Measurements from ENCODE around the gene YARS1.
A peak's percentile ranks its signal among the peaks of the same experiment; 100 is the strongest.

The YARS1 gene

DNA sequence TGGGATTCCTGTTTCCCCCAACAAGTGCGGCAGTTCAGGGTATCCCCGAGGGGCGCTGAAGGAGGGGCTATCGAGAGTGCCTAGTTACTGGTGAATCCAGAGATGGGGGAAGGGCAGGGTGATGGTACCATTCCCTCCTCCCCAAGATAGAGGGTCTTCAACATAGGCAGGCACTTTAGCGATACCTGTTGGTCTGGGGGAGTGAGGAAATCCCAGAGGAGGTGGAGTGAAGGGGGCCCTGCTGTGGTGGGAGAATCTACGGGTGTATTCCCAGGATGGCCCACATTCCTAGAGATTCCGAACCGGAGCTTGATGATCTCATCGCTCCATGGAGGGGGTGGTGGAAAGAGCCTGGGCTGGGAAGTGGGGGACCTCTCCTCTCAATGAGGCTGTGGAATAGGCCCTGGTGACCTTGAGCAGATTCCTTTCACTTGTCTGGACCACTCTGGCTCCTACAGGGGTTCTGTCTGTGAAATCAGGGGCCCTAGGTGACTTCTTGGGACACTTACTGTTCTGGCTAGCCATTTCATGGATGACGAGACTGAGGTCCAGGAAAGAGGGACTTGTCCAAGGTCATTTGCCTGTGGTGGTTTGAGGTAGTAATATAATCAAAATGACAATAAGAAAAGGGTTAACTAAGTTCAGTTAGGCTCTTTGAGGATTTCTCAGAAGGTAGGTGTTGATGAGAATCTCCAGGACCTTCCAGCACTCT lies 61.9 kb downstream of the YARS1 start:
- DNase-seq (ENCODE audit: low read depth, low spot score), result no peak
- H3K4me3 ChIP-seq (ENCODE audit: insufficient read length, low read depth), result peak overlapping the region; percentile 90

DNA sequence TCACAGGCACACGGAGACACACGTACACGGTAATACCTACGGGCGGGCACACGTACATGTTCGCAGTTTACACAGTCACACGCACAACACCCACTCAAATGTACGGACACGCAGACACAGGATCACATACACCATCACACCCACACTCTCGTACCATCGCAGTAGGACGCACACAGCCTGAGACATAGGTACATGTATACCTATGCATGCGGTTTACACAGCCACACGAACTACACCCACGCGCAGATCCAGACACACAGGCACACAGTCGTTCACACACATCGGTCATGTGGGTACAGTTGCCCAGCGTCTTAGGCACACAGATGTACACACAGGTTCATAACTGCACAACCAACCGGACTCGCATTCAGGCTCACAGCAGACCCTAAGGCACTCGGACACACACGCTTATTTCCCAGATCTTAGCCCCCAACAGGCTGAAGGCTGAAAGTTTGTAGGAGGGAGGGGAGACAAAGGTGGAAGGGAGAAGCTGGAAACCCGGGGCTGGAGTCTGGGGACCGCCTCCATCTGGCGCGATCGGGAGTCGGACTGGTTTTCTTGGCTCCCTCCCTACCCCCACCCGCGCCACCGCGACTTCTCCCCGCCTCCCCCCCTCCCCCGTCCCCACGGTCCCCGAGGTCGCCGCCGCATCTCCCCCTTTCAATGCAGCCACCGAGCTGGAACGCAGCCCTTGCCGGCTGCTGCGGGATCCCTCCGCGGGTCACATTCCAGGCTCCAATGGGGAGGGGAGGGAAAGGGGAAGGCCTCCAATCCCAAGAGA lies 62.7 kb downstream of the YARS1 start:
- peaks cover 29% of the 10 kb centered on the region for H3K4me1 ChIP-seq (ENCODE audit: insufficient read depth, insufficient read length)
- peak overlapping the region; percentile 90 for H3K4me3 ChIP-seq (ENCODE audit: insufficient read length, low read depth)
- no peak for TF ChIP-seq YY1 (IDR thresholded peaks at IDR 0.05; ENCODE audit: insufficient read depth, insufficient read length)
- H3K9ac ChIP-seq (ENCODE audit: insufficient read length, low read depth), result peak overlapping the region; percentile 94
- peak; percentile 86 for DNase-seq (ENCODE audit: low read depth, low spot score)
- H3K36me3 ChIP-seq (ENCODE audit: insufficient read depth, insufficient read length, low read length), result peaks cover 28% of the 10 kb centered on the region
- H3K27me3 ChIP-seq (ENCODE audit: insufficient read depth, insufficient read length), result no peaks in the 10 kb centered on the region
- H3K9me3 ChIP-seq (ENCODE audit: insufficient read depth, low read length), result no peaks in the 10 kb centered on the region

More for the DNA sequence above, 61.9 kb downstream of the YARS1 start:
- no peaks in the 10 kb centered on the region for H3K9me3 ChIP-seq (ENCODE audit: insufficient read depth, low read length)
- H3K9ac ChIP-seq (ENCODE audit: insufficient read length, low read depth), result peak overlapping the region; percentile 76
- H3K4me1 ChIP-seq (ENCODE audit: insufficient read depth, insufficient read length), result peaks cover 31% of the 10 kb centered on the region
- H3K27me3 ChIP-seq (ENCODE audit: insufficient read depth, insufficient read length), result no peaks in the 10 kb centered on the region
- peaks cover 23% of the 10 kb centered on the region for H3K36me3 ChIP-seq (ENCODE audit: insufficient read depth, insufficient read length, low read length)
- TF ChIP-seq SUZ12 (IDR thresholded peaks at IDR 0.05; ENCODE audit: extremely low read depth, insufficient read depth, insufficient read length), result no peak

DNA sequence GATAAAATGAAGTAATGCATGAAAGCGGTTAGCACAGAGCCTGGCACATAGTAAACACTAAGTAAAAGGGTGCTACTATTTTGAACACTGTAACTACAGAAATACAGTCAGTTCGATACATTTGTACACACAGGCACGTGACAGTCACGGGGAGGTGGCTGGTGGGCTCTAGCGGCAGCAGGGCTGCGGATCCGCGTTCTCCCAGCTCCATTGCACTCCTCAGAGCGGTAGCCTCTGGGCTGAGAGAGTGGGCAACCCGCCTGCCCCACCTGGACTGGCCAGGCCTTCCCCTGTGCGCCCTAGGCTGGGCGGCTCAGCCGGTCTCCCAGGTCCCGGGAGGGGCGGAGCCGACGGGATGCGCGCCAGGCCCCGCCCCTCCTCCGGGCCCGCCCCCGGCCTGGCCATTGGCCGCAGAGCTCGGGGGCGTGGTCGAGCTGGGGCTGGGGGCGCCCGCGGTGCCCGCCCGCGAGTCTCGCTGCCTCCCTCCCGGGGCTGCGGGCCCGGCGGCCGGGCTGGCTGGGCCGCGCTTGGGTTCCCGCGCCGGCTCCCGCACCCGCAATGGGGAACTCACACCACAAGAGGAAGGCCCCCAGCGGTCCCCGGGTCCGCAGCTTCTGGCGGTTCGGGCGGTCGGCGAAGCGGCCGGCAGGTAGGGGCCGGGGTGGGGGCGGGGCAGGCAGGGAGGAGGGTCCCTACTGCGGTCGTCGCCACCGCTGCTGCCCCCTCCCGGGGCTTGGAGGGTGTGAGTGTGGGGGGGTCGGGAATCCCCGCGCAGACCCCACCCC lies 63.4 kb downstream of the YARS1 start:
- peak; percentile 88 for DNase-seq (ENCODE audit: low read depth, low spot score)
- peaks cover 23% of the 10 kb centered on the region for H3K4me1 ChIP-seq (ENCODE audit: insufficient read depth, insufficient read length)
- no peaks in the 10 kb centered on the region for H3K9me3 ChIP-seq (ENCODE audit: insufficient read depth, low read length)
- peaks cover 32% of the 10 kb centered on the region for H3K36me3 ChIP-seq (ENCODE audit: insufficient read depth, insufficient read length, low read length)
- no peak for TF ChIP-seq ZNF274 (IDR thresholded peaks at IDR 0.05; ENCODE audit: low read depth, low read length)
- H3K4me3 ChIP-seq (ENCODE audit: insufficient read length, low read depth), result peak overlapping the region; percentile 90
- peak overlapping the region; percentile 94 for H3K9ac ChIP-seq (ENCODE audit: insufficient read length, low read depth)
- H3K27me3 ChIP-seq (ENCODE audit: insufficient read depth, insufficient read length), result no peaks in the 10 kb centered on the region

DNA sequence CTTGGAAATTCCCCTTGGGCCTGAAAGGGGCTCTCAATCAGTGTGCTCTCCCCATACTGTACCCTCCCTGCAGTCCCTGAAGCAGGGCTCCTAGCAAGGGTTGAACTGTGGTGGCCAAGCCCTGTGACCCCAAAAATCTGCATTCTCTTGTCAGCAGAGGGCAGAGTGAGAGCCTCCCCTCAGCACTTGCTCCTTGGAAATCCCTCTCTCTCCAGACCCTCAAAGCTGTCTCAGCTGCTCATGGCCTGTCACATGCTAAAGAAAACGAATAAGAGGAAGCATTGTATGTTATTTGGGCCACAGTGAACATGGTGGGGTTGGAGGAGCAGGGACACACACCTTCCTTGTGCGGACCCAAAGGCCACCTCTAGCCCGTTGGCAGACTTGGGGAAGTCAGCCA lies 67.4 kb downstream of the YARS1 start:
- H3K9me3 ChIP-seq (ENCODE audit: insufficient read depth, low read length), result no peaks in the 10 kb centered on the region
- H3K27me3 ChIP-seq (ENCODE audit: insufficient read depth, insufficient read length), result no peaks in the 10 kb centered on the region
- H3K4me3 ChIP-seq (ENCODE audit: insufficient read length, low read depth), result no peak overlapping the region
- no peak overlapping the region for H3K9ac ChIP-seq (ENCODE audit: insufficient read length, low read depth)
- peaks cover 39% of the 10 kb centered on the region for H3K36me3 ChIP-seq (ENCODE audit: insufficient read depth, insufficient read length, low read length)
- TF ChIP-seq SUZ12 (IDR thresholded peaks at IDR 0.05; ENCODE audit: extremely low read depth, insufficient read depth, insufficient read length), result no peak
- peaks cover 13% of the 10 kb centered on the region for H3K4me1 ChIP-seq (ENCODE audit: insufficient read depth, insufficient read length)
- DNase-seq (ENCODE audit: low read depth, low spot score), result no peak

DNA sequence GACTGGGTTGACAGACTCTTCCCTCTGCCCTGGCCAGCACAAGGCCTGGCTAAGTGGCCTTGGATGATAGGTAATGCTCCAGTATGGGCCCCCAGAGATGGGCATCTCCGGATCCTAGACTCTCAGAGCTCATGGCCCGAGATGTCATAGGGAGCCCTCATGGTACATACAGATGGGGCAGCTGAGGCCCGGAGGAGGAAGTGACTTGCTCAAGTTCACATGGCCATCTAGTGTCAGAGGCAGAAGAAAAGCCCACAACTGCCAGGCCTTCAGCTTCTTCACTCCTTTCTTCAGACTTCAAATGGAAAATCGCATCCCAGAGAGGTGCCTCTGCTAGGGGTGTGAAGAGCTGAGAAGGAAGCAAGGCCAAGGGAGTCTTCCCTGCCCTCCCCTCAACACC lies 67.8 kb downstream of the YARS1 start:
- DNase-seq (ENCODE audit: low read depth, low spot score), result no peak
- TF ChIP-seq ZNF274 (IDR thresholded peaks at IDR 0.05; ENCODE audit: low read depth, low read length) (no peak), SUZ12 (IDR thresholded peaks at IDR 0.05; ENCODE audit: extremely low read depth, insufficient read depth, insufficient read length) (no peak), YY1 (IDR thresholded peaks at IDR 0.05; ENCODE audit: insufficient read depth, insufficient read length) (no peak)
- no peaks in the 10 kb centered on the region for H3K9me3 ChIP-seq (ENCODE audit: insufficient read depth, low read length)

DNA sequence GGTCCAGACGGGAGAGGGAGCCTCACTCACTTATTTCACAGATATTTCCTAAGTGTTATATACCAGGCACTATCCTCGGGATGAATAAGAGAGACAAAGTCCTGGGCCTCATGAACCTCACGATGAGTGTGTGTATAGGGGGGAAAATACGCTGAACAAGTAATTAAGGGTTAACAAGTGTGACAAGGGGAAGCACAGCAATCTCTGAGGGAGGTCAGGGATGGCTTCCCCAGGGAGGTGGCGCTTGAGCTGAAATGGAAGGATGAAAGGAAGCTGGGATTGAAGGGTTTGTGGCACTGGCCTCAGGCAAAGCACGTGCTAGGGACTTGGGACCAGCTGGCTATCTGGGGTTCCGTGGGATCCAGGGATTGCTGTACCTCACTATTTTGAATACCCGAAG lies 68.2 kb downstream of the YARS1 start:
- peaks cover 13% of the 10 kb centered on the region for H3K4me1 ChIP-seq (ENCODE audit: insufficient read depth, insufficient read length)

More for the DNA sequence above, 67.8 kb downstream of the YARS1 start:
- Histone ChIP-seq H3K36me3 (ENCODE audit: insufficient read depth, insufficient read length, low read length) (peaks cover 43% of the 10 kb centered on the region), H3K4me3 (ENCODE audit: insufficient read length, low read depth) (no peak overlapping the region), H3K4me1 (ENCODE audit: insufficient read depth, insufficient read length) (peaks cover 13% of the 10 kb centered on the region), H3K9ac (ENCODE audit: insufficient read length, low read depth) (no peak overlapping the region), H3K27me3 (ENCODE audit: insufficient read depth, insufficient read length) (no peaks in the 10 kb centered on the region)

DNA sequence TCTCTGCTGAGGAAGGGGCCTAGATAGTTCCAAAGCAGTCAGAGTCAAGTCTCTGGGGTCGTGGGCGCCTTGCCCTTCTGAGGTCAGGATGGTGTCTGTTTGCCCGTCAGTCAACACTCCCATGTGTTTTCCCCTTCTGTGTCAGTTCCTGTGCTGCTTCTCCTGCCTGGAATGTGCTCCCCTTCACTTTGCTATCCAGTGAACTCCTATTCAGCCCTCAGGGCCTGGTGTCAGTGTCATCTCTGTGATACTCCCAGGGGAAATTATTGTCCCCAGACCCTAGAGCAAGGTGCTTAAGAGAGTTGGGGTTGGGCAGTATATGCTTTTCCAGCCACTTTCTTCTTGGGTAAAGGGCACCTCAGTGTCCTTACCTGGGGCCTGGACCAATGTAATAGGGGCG lies 68.8 kb downstream of the YARS1 start:
- H3K36me3 ChIP-seq (ENCODE audit: insufficient read depth, insufficient read length, low read length), result peaks cover 44% of the 10 kb centered on the region
- TF ChIP-seq SUZ12 (IDR thresholded peaks at IDR 0.05; ENCODE audit: extremely low read depth, insufficient read depth, insufficient read length) (no peak), YY1 (IDR thresholded peaks at IDR 0.05; ENCODE audit: insufficient read depth, insufficient read length) (no peak), ZNF274 (IDR thresholded peaks at IDR 0.05; ENCODE audit: low read depth, low read length) (no peak)
- H3K4me3 ChIP-seq (ENCODE audit: insufficient read length, low read depth), result no peak overlapping the region
- no peak overlapping the region for H3K9ac ChIP-seq (ENCODE audit: insufficient read length, low read depth)
- DNase-seq (ENCODE audit: low read depth, low spot score), result no peak
- peaks cover 19% of the 10 kb centered on the region for H3K4me1 ChIP-seq (ENCODE audit: insufficient read depth, insufficient read length)
- H3K27me3 ChIP-seq (ENCODE audit: insufficient read depth, insufficient read length), result no peaks in the 10 kb centered on the region
- H3K9me3 ChIP-seq (ENCODE audit: insufficient read depth, low read length), result no peaks in the 10 kb centered on the region

More for the DNA sequence above, 68.2 kb downstream of the YARS1 start:
- no peak overlapping the region for H3K9ac ChIP-seq (ENCODE audit: insufficient read length, low read depth)
- no peak for DNase-seq (ENCODE audit: low read depth, low spot score)
- no peak for TF ChIP-seq SUZ12 (IDR thresholded peaks at IDR 0.05; ENCODE audit: extremely low read depth, insufficient read depth, insufficient read length)
- TF ChIP-seq YY1 (IDR thresholded peaks at IDR 0.05; ENCODE audit: insufficient read depth, insufficient read length), result no peak
- no peak for TF ChIP-seq ZNF274 (IDR thresholded peaks at IDR 0.05; ENCODE audit: low read depth, low read length)
- no peak overlapping the region for H3K4me3 ChIP-seq (ENCODE audit: insufficient read length, low read depth)
- H3K36me3 ChIP-seq (ENCODE audit: insufficient read depth, insufficient read length, low read length), result peaks cover 44% of the 10 kb centered on the region
- H3K9me3 ChIP-seq (ENCODE audit: insufficient read depth, low read length), result no peaks in the 10 kb centered on the region
- H3K27me3 ChIP-seq (ENCODE audit: insufficient read depth, insufficient read length), result no peaks in the 10 kb centered on the region
